GM12892 (cell line): ENCODE data around the gene MEX3D.

Source experiments
- POLR2A ChIP-seq: IDR thresholded peaks from 2 replicates; pipeline ENCODE4 v1.6.1; 2011; ENCODE audit warnings: low read depth, low read length, control low read depth
- POLR2AphosphoS5 ChIP-seq: IDR thresholded peaks from 2 replicates; pipeline ENCODE4 v1.6.1; 2011; ENCODE audit warnings: low read depth, low read length, control low read depth
- TAF1 ChIP-seq: IDR thresholded peaks from 2 replicates; pipeline ENCODE4 v1.6.1; 2011; ENCODE audit warnings: low read depth, mild to moderate bottlenecking, control low read depth, low read length, borderline replicate concordance

- no peak for TF ChIP-seq POLR2A
- TF ChIP-seq TAF1 = no peak
- TF ChIP-seq POLR2AphosphoS5 = no peak
These were observed 39.3 kb downstream of the MEX3D start for GRCh38 chr19:1528596-1529429.
